GM18520 (cell line): Measurements from ENCODE around the gene KLHL29.
A peak's percentile ranks its signal among the peaks of the same experiment; 100 is the strongest.

ENCODE experiments used
- ATAC-seq: cut with Tn5 transposase; IDR thresholded peaks from one replicate; pipeline ENCODE4 v1.9.1; 2021; ENCODE audit not compliant: unreplicated experiment

The KLHL29 gene

GRCh38 chr2:23393722-23394121 is 8.7 kb downstream of the KLHL29 start:
- ATAC-seq: no peak

- no peak for ATAC-seq
Measured at GRCh38 chr2:23394700-23395099, 9.7 kb downstream of the KLHL29 start.

- no peak for ATAC-seq
Measured at GRCh38 chr2:23397478-23397877, 12.5 kb downstream of the KLHL29 start.

GRCh38 chr2:23399674-23400261 is 14.8 kb downstream of the KLHL29 start:
- ATAC-seq: peak; percentile 60

GRCh38 chr2:23400703-23401102 is 15.7 kb downstream of the KLHL29 start:
- no peak for ATAC-seq

GRCh38 chr2:23401427-23402204 is 16.6 kb downstream of the KLHL29 start:
- no peak for ATAC-seq

GRCh38 chr2:23402205-23402740 is 17.3 kb downstream of the KLHL29 start:
- no peak for ATAC-seq

GRCh38 chr2:23404426-23404825 is 19.4 kb downstream of the KLHL29 start:
- no peak for ATAC-seq

GRCh38 chr2:23409248-23409647 is 24.3 kb downstream of the KLHL29 start:
- no peak for ATAC-seq

- ATAC-seq: no peak
Measured at GRCh38 chr2:23410596-23410995, 25.6 kb downstream of the KLHL29 start.

GRCh38 chr2:23411752-23412431 is 26.9 kb downstream of the KLHL29 start:
- no peak for ATAC-seq

GRCh38 chr2:23412556-23413155 is 27.7 kb downstream of the KLHL29 start:
- no peak for ATAC-seq

- no peak for ATAC-seq
Measured at GRCh38 chr2:23413641-23414040, 28.7 kb downstream of the KLHL29 start.

GRCh38 chr2:23414106-23414505 is 29.1 kb downstream of the KLHL29 start:
- no peak for ATAC-seq

GRCh38 chr2:23414871-23415270 is 29.9 kb downstream of the KLHL29 start:
- ATAC-seq: no peak

GRCh38 chr2:23417310-23417709 is 32.3 kb downstream of the KLHL29 start:
- ATAC-seq: no peak

GRCh38 chr2:23418056-23418455 is 33.1 kb downstream of the KLHL29 start:
- ATAC-seq: no peak

GRCh38 chr2:23418461-23418911 is 33.5 kb downstream of the KLHL29 start:
- ATAC-seq: no peak

- ATAC-seq: no peak
Measured at GRCh38 chr2:23419171-23420090, 34.5 kb downstream of the KLHL29 start.

- ATAC-seq: no peak
Measured at GRCh38 chr2:23420091-23420839, 35.3 kb downstream of the KLHL29 start.
